ENCODE measurements around the gene MAN2B2.
"Not testable (repeated sequence)": the region's sequence is repeated elsewhere in the genome, so short reads cannot be mapped to it uniquely, and the experiment has no call there.

GRCh38 chr4:6654211-6654610 is 79.2 kb downstream of the MAN2B2 start:
- TF ChIP-seq POLR2A (IDR thresholded peaks at IDR 0.05; ENCODE audit: low read depth, low read length); POLR2AphosphoS5 (IDR thresholded peaks at IDR 0.05; ENCODE audit: low read depth, low read length); TAF1 (IDR thresholded peaks at IDR 0.05; ENCODE audit: low read depth, low read length); POU2F2 (IDR thresholded peaks at IDR 0.05; ENCODE audit: low read depth, low read length); PAX5 (IDR thresholded peaks at IDR 0.05; ENCODE audit: insufficient read depth, low read length, severe bottlenecking): not testable (repeated sequence)
